Measurements from ENCODE around the gene TOMM22.

DNA sequence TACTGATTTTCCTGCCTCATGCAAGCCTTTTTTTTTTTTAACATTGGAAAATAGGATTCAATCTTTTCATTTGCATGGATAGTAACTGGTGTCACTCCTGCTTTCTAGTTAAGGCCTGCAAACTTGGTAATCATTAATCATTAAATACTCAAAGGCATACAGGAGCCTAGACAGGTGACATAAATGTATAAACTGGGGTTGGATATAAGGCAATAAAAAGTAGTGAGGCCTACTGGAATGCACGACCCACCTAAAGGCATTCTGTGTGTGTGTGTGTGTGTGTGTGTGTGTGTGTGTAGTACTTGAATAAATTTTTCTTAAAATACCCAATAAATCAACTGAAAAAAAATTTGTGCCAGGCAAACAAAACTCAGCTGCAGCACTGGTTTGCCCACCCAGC is 7.9 kb downstream of the TOMM22 start:
- TF ChIP-seq, protein P1, sequence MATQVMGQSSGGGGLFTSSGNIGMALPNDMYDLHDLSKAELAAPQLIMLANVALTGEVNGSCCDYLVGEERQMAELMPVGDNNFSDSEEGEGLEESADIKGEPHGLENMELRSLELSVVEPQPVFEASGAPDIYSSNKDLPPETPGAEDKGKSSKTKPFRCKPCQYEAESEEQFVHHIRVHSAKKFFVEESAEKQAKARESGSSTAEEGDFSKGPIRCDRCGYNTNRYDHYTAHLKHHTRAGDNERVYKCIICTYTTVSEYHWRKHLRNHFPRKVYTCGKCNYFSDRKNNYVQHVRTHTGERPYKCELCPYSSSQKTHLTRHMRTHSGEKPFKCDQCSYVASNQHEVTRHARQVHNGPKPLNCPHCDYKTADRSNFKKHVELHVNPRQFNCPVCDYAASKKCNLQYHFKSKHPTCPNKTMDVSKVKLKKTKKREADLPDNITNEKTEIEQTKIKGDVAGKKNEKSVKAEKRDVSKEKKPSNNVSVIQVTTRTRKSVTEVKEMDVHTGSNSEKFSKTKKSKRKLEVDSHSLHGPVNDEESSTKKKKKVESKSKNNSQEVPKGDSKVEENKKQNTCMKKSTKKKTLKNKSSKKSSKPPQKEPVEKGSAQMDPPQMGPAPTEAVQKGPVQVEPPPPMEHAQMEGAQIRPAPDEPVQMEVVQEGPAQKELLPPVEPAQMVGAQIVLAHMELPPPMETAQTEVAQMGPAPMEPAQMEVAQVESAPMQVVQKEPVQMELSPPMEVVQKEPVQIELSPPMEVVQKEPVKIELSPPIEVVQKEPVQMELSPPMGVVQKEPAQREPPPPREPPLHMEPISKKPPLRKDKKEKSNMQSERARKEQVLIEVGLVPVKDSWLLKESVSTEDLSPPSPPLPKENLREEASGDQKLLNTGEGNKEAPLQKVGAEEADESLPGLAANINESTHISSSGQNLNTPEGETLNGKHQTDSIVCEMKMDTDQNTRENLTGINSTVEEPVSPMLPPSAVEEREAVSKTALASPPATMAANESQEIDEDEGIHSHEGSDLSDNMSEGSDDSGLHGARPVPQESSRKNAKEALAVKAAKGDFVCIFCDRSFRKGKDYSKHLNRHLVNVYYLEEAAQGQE (IDR thresholded peaks at IDR 0.05; ENCODE audit: insufficient read depth in 1 of 2, low read depth in 2 of 2, low read length in 2 of 2): no peak
- no peak for TF ChIP-seq POLR2AphosphoS5 (IDR thresholded peaks at IDR 0.05; ENCODE audit: low read depth, low read length)
- no peak for TF ChIP-seq SIN3A (IDR thresholded peaks at IDR 0.05; ENCODE audit: borderline replicate concordance, insufficient read depth, low read length)
- TF ChIP-seq TAF1 (IDR thresholded peaks at IDR 0.05; ENCODE audit: borderline replicate concordance, insufficient read depth, low read length): no peak
- no peak for TF ChIP-seq FOXP2 (optimal IDR thresholded peaks at IDR 0.05; ENCODE audit: borderline replicate concordance, extremely low read depth, extremely low read length, insufficient read depth)

Data from PFSK-1 (cell line).